ENCODE data around the gene PRKCZ. TPM values are rescaled to one million over a fixed set of nuclear protein-coding genes. Genes with fewer than 3 reads are reported as not detected.

Gene PRKCZ
- total and polyA plus RNA-seq, 9 of the 15 experiments (the other 6 are each of a cell fraction or from before 2014, with no cell fraction given): 0.07 to 3.1 (median 1.3) TPM

DNA sequence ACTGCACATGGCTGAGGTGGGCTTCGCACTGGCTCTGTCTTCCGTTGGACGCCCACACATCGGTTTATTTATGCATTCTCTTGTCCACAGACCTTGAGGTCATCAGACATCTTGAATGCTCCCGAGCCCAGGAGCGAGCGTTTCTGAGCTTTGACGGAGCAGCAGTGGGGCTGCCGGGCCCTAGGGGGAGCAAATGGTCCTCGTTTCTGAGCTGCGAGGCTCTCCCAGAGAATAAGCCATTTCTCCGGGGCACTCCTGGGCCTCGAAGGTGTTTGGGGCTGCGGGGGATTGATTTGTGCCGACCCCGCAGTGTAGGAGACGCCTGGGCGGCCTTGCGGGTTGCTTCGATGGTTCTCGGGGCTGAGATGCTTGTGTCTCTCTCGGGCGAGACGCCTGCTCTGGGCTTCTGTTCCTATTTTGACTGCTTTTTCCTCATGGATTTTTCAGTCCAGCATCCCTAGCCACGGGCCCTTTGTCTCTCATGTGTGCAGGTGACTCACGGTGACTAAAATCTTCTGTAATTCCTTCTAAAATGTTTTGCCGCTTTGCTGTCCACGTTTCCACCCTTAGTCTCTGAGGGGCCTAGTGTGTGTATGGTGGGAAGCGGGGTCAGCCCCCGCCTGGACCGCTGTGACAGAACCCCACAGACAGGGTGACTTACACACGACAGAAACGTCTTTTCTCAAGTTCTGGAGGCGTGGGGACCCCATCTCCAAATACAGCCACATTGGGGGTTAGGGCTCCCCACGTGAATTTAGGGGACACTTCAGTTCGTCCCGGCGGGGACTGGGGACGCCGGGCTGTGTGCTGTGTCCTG is 82.2 kb downstream of the PRKCZ start (continued):
- TF ChIP-seq, protein P1, sequence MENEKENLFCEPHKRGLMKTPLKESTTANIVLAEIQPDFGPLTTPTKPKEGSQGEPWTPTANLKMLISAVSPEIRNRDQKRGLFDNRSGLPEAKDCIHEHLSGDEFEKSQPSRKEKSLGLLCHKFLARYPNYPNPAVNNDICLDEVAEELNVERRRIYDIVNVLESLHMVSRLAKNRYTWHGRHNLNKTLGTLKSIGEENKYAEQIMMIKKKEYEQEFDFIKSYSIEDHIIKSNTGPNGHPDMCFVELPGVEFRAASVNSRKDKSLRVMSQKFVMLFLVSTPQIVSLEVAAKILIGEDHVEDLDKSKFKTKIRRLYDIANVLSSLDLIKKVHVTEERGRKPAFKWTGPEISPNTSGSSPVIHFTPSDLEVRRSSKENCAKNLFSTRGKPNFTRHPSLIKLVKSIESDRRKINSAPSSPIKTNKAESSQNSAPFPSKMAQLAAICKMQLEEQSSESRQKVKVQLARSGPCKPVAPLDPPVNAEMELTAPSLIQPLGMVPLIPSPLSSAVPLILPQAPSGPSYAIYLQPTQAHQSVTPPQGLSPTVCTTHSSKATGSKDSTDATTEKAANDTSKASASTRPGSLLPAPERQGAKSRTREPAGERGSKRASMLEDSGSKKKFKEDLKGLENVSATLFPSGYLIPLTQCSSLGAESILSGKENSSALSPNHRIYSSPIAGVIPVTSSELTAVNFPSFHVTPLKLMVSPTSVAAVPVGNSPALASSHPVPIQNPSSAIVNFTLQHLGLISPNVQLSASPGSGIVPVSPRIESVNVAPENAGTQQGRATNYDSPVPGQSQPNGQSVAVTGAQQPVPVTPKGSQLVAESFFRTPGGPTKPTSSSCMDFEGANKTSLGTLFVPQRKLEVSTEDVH (IDR thresholded peaks at IDR 0.05; ENCODE audit: low read depth, partially characterized antibody): no peak
- no peak for TF ChIP-seq KDM4B (IDR thresholded peaks at IDR 0.05; ENCODE audit: borderline replicate concordance in 2 of 2, low read depth in 1 of 2)
- TF ChIP-seq STAT5A (IDR thresholded peaks at IDR 0.05; ENCODE audit: borderline replicate concordance, low read length): no peak
- TF ChIP-seq SMAD4 (CRISPR knock-in tag; conservative IDR thresholded peaks at IDR 0.05): no peak
- no peak for TF ChIP-seq SRSF3 (IDR thresholded peaks at IDR 0.05; ENCODE audit: insufficient read depth, low read length)
- TF ChIP-seq, protein P2, sequence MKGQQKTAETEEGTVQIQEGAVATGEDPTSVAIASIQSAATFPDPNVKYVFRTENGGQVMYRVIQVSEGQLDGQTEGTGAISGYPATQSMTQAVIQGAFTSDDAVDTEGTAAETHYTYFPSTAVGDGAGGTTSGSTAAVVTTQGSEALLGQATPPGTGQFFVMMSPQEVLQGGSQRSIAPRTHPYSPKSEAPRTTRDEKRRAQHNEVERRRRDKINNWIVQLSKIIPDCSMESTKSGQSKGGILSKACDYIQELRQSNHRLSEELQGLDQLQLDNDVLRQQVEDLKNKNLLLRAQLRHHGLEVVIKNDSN (CRISPR knock-in tag; IDR thresholded peaks at IDR 0.05): no peak
- no peak for TF ChIP-seq PHB2 (IDR thresholded peaks at IDR 0.05; ENCODE audit: low read depth)
- no peak for TF ChIP-seq XRCC5 (IDR thresholded peaks at IDR 0.05; ENCODE audit: low read depth, low read length)
- TF ChIP-seq TAL1 (IDR thresholded peaks at IDR 0.05): no peak
- TF ChIP-seq ZNF133 (CRISPR knock-in tag; IDR thresholded peaks at IDR 0.05): no peak
- TF ChIP-seq CBX8 (IDR thresholded peaks at IDR 0.05; ENCODE audit: borderline replicate concordance, extremely low read depth, low read depth, low read length, poor library complexity, severe bottlenecking): no peak
- TF ChIP-seq MYBL2 (IDR thresholded peaks at IDR 0.05; ENCODE audit: low read depth): no peak
- TF ChIP-seq MYBL2 (CRISPR knock-in tag; IDR thresholded peaks at IDR 0.05; ENCODE audit: borderline replicate concordance): no peak
- TF ChIP-seq, protein P3, sequence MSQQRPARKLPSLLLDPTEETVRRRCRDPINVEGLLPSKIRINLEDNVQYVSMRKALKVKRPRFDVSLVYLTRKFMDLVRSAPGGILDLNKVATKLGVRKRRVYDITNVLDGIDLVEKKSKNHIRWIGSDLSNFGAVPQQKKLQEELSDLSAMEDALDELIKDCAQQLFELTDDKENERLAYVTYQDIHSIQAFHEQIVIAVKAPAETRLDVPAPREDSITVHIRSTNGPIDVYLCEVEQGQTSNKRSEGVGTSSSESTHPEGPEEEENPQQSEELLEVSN (IDR thresholded peaks at IDR 0.05; ENCODE audit: borderline replicate concordance in 1 of 2, extremely low read depth in 1 of 2, insufficient read depth in 1 of 2, insufficient read length in 1 of 2, low read depth in 1 of 2, low read length in 1 of 2, poor library complexity in 1 of 2, severe bottlenecking in 1 of 2): peak in 1 of 2 experiments; percentile 33
- TF ChIP-seq, protein P4, sequence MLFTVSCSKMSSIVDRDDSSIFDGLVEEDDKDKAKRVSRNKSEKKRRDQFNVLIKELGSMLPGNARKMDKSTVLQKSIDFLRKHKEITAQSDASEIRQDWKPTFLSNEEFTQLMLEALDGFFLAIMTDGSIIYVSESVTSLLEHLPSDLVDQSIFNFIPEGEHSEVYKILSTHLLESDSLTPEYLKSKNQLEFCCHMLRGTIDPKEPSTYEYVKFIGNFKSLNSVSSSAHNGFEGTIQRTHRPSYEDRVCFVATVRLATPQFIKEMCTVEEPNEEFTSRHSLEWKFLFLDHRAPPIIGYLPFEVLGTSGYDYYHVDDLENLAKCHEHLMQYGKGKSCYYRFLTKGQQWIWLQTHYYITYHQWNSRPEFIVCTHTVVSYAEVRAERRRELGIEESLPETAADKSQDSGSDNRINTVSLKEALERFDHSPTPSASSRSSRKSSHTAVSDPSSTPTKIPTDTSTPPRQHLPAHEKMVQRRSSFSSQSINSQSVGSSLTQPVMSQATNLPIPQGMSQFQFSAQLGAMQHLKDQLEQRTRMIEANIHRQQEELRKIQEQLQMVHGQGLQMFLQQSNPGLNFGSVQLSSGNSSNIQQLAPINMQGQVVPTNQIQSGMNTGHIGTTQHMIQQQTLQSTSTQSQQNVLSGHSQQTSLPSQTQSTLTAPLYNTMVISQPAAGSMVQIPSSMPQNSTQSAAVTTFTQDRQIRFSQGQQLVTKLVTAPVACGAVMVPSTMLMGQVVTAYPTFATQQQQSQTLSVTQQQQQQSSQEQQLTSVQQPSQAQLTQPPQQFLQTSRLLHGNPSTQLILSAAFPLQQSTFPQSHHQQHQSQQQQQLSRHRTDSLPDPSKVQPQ (CRISPR knock-in tag; IDR thresholded peaks at IDR 0.05; ENCODE audit: borderline replicate concordance): no peak
- no peak for TF ChIP-seq POLR2A (conservative IDR thresholded peaks at IDR 0.05)
- no peak for TF ChIP-seq TAF1 (IDR thresholded peaks at IDR 0.05; ENCODE audit: control insufficient read depth, extremely low read depth, insufficient read depth, low read length, severe bottlenecking)
